ENCODE data around the gene DPAGT1.

DPAGT1 gene

GRCh38 chr11:119092880-119093842 lies 8.5 kb downstream of the DPAGT1 start (continued):
- TF ChIP-seq ZNF692 (tag by site-specific recombination; IDR thresholded peaks at IDR 0.05) (no peak), ZNF514 (tag by site-specific recombination; IDR thresholded peaks at IDR 0.05) (no peak), ELK4 (IDR thresholded peaks at IDR 0.05; ENCODE audit: borderline replicate concordance, low read depth, low read length) (no peak), KLF17 (tag by site-specific recombination; IDR thresholded peaks at IDR 0.05) (no peak), ZNF585B (tag by site-specific recombination; IDR thresholded peaks at IDR 0.05) (no peak), ZEB2 (tag by site-specific recombination; IDR thresholded peaks at IDR 0.05) (0 out of 2 replicates have a peak, but pooled peaks have one; percentile 12), SCRT2 (tag by site-specific recombination; IDR thresholded peaks at IDR 0.05) (peak; percentile 94), SCRT1 (tag by site-specific recombination; IDR thresholded peaks at IDR 0.05; ENCODE audit: borderline replicate concordance) (peak; percentile 92), REST (tag by site-specific recombination; IDR thresholded peaks at IDR 0.05) (peak; percentile 53; the same call in 1 of the 2 replicates), ZNF624 (tag by site-specific recombination; IDR thresholded peaks at IDR 0.05) (no peak), ZSCAN16 (tag by site-specific recombination; IDR thresholded peaks at IDR 0.05) (no peak), ZNF280D (tag by site-specific recombination; IDR thresholded peaks at IDR 0.05) (no peak), ZBTB49 (tag by site-specific recombination; IDR thresholded peaks at IDR 0.05; ENCODE audit: low read depth) (no peak), ZNF654 (tag by site-specific recombination; IDR thresholded peaks at IDR 0.05; ENCODE audit: low read depth) (no peak), ZNF24 (tag by site-specific recombination; IDR thresholded peaks at IDR 0.05) (no peak), GLI2 (tag by site-specific recombination; IDR thresholded peaks at IDR 0.05; ENCODE audit: borderline replicate concordance, low read depth) (no peak), ZFP69B (tag by site-specific recombination; IDR thresholded peaks at IDR 0.05) (no peak), ZNF335 (tag by site-specific recombination; conservative IDR thresholded peaks at IDR 0.05) (peak; percentile 49), GLIS2 (tag by site-specific recombination; IDR thresholded peaks at IDR 0.05) (no peak), ZBTB7A (tag by site-specific recombination; IDR thresholded peaks at IDR 0.05; ENCODE audit: low read depth) (no peak), SP2 (tag by site-specific recombination; IDR thresholded peaks at IDR 0.05) (no peak; the same call in 1 of the 2 replicates), ZNF76 (tag by site-specific recombination; IDR thresholded peaks at IDR 0.05; ENCODE audit: borderline replicate concordance, low read depth) (no peak), ZBTB17 (tag by site-specific recombination; IDR thresholded peaks at IDR 0.05) (no peak)
